Left hindlimb (tissue), 1 donor: ENCODE measurements around the gene PAIP2B.
"Not testable (repeated sequence)": the region's sequence is repeated elsewhere in the genome, so short reads cannot be mapped to it uniquely, and the experiment has no call there.

Source experiments
- DNase-seq: peaks from one replicate; pipeline ENCODE4 v3.0.0-alpha.2; 2018

PAIP2B gene, protein sequence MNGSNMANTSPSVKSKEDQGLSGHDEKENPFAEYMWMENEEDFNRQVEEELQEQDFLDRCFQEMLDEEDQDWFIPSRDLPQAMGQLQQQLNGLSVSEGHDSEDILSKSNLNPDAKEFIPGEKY

GRCh38 chr2:71226965-71227560 lies at the start of gene PAIP2B:
Gene PAIP2B (minus strand): TSS chr2:71227103. CDS start chr2:71202589, 24,514 bp downstream.
- peak; percentile 99 for DNase-seq

DNA sequence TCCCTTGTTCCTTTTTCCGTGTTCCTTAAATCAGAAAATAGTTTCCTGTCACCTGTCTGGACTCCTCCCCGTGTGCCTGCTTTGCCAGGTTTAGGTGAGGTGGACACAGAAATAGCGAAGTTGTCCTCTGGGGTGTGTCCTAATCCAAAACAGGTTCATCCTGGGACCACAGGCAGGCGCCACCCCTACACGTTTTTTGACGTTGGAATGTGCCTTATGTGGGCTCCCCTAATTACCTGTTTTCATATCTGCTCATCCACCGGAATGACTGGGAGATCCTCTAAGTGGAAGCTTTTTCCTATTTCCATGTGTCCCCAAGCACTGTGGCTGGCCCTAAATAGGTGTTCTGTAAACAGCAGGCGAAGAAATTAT lies 49.0 kb upstream of the PAIP2B start:
- DNase-seq, result no peak

DNA sequence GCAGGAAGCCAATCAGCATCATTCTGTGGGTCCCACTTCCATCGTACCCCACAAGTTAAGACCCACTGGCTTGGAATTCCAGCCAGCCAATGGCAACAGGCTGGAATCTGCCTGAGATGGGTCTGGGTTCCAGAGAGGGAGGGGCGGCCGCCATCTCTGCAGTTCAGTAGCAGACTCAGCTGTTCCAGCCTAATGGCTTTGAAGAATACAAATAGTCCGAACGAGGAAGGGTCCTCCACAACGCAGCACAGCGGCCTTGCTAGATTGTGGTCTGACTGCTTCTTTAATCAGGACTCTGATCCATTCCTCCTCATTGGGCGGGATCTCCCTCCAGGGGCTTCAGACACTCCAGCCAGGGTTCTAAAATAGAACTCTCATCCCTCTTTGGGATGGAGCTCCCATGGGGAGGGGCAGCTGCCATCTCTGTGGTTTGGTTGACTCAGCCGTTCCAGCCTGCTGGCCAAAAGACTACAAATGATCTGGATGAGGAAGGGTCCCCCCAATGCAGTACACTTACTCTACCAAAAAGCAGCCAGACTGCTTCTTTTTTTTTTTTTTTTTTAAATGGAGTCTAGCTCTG lies 42.7 kb upstream of the PAIP2B start:
- DNase-seq, result no peak

DNA sequence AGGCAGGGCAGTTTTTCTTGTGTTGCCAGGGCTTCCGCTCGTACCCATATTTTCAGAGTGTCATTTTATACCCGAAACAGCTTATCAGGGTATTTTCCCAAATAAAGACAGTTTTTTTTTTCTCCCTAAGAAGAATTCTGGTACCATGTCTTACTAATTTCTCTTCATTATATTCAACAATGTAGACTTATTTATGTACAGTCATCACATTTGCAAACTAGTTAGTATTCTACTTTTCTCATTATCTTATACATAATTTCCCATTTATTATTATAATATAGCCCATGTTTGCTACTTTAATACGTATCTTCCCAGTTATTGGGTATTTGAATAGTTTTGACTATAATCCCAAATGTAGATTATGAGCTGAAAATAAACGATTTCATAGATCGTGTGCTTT lies 36.5 kb upstream of the PAIP2B start:
- no peak for DNase-seq

- DNase-seq, result no peak
Measured at GRCh38 chr2:71261534-71261933, 34.6 kb upstream of the PAIP2B start.

DNA sequence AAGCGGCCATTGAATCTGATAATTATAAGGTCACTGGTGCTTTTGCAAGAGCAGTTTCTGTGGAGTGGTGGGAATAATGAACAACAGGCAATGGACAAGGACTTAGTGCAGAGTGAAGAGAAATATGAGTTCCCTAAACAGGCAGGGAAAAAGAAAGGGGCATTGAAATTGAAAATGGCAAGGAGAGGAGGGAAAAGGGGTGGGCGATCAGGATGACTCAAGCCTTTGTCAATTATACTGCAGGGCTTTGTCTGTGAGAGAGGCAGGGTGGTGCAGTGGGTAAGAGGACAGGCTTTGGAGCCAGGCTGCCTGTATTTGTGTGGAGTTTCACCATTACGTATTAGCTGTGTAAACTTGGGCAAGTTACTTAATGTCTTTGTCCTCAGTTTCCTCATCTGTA lies 29.5 kb upstream of the PAIP2B start:
- no peak for DNase-seq

GRCh38 chr2:71254776-71255175 lies 27.9 kb upstream of the PAIP2B start:
- DNase-seq, result no peak

DNA sequence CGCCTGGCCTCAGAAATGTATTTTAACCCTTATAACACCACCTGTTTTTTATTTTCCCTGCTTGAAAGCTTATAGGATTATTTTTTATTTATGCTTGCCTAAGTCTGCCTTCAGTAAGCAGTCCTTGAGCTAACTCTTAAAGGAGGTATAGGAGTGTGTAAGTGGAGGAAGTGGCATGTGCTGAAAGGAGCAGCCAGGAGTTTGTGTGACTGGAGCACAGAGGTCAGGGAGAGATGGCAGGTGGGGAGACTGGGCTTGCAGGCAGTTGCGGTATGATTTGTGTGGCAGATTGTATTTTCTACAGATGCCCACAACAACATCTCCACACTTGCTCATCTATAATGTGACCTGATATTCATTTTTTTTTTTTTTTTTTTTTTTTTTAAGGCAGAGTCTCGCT lies 27.2 kb upstream of the PAIP2B start:
- no peak for DNase-seq

GRCh38 chr2:71253476-71253875 lies 26.6 kb upstream of the PAIP2B start:
- DNase-seq, result no peak

DNA sequence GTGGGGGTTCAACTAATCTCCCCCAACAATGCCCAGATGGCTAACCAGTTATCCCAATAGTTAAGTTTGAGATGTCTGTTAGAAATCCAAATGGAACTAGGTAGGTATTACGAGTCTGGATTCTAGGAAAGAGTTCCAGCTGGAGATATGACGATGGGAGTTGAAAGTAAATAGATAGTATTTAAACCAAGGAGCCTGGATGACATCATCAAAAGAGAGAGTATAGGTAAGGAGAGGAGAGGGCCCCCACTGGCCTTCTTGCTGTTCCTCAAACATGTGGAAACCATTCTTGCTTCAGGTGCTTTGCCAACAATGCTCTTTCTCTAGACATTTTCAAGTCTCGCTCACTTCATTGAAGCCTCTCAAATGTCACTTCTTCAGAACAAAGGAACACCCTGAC lies 26.0 kb upstream of the PAIP2B start:
- DNase-seq, result no peak

GRCh38 chr2:71250935-71251334 lies 24.0 kb upstream of the PAIP2B start:
- DNase-seq, result no peak

DNA sequence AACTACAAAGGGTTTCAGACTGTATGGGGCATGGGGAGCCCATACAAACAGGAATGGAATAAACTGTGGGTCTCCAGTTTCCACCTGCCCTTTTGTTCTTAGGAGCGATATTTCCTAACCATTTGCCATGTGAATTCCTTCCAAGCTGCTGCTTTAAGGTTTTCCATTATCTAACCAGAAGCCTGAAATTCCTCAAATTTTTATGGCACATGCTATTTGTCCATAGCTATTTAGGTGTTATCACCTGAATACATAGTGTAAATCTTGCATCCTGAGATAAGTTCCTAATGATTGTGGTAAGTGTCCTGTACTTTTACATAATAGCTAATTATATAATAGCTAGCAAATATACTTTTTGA lies 17.4 kb upstream of the PAIP2B start:
- no peak for DNase-seq

DNA sequence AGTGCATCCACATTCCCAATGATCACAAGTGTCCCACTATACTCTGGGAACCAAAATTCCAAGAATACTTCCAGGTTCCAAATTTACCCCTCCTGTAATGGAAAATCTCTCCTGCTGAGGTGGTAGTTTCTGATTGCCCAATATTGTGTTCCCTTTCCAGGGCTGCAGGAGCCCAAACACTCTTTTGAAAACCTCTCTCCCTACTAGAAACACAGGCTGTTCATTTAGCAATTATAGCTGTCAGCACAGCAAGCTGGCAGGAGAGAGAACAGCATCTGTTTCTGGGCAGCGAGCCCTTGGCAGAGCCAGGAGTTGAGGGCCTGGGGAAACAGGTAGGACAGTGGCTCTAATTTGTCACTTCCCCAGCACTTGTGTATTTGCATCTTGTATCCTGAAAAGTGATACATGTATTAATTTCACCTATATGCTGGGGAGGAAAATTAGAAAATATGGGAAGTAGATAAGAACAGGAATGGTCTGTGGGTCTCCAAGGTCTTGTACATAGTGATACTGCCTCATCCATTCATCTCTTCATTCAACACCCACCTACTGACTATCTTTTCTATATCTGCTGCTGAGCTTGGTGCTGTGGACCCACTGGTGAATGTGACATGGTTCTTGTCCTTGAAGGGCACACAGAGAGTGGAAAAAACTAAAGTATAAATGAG lies 16.9 kb upstream of the PAIP2B start:
- no peak for DNase-seq

DNA sequence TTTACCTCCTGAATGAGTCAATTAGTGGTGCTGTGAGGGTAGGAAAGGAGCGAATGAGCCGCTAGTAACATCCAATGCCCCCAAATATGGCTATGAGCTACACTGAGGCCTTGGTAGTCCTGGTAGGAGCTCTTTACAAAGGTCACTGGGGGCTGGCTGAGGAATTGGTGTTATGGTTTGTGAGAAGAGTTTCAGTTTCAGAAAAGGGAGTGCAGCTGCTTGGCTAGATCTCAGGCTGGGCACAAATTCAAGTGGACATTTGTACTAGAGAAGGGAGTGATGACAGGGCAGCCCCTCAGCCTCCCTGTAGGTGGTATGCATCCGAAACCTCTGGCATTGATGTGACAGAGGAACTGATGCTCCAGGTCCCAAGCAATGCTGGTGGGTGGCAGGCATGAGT lies 13.9 kb upstream of the PAIP2B start:
- DNase-seq, result no peak

GRCh38 chr2:71238089-71238488 lies 11.2 kb upstream of the PAIP2B start:
- DNase-seq, result no peak

DNA sequence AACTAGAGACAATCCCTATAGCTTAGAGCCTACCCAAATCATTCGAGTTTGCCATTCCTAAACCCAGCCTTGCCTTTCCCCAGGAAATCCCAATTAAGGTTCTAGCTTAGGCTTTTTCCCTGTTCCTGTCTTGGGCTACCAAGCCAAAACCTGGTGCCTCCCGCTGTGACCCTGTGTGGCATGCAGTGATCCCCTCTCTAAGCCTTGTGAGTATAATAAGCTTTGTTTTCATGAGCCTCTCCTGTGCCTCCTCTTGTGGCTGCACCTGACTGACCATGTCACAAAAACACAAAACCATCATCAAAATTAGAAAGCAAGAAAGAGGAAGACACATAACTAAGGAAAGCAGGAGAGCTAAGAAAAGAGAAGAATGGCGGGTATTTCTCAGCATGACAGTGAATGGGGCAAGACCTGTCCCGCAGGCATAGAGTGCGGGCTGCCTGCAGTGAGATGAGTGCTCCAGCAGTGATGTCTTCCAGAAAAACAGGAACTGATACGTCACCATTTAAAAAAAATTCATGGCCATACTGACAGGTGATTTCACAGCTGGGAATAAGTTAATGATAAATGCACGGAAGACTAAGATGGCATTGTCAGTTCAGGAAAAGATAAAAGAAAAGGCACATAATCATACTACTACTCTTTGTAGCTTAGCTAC lies 9.2 kb upstream of the PAIP2B start:
- DNase-seq, result no peak

GRCh38 chr2:71233072-71233471 lies 6.2 kb upstream of the PAIP2B start:
- not testable (repeated sequence) for DNase-seq

- DNase-seq, result peak; percentile 41
Measured at GRCh38 chr2:71226096-71226964, 573 bp downstream of the PAIP2B start.

DNA sequence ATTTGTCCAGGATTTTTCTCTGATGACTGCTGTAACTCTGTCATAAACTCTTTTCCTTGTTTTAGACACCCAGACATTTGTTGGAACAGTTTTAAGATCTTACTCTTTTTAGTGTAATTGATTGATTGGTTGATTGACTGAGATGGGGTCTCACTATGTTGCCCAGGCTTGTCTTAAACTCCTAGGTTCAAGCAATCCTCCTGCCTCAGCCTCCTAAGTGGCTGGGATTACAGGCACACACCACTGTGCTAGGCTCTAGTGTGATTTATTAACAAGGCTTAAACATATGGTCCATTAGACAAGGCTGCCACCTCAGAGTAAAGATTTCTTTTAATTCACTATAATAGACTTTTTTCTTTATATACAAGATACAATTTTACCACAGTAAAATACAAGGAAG lies 2.0 kb downstream of the PAIP2B start:
- no peak for DNase-seq

- no peak for DNase-seq
Measured at GRCh38 chr2:71224457-71224856, 2.4 kb downstream of the PAIP2B start.

DNA sequence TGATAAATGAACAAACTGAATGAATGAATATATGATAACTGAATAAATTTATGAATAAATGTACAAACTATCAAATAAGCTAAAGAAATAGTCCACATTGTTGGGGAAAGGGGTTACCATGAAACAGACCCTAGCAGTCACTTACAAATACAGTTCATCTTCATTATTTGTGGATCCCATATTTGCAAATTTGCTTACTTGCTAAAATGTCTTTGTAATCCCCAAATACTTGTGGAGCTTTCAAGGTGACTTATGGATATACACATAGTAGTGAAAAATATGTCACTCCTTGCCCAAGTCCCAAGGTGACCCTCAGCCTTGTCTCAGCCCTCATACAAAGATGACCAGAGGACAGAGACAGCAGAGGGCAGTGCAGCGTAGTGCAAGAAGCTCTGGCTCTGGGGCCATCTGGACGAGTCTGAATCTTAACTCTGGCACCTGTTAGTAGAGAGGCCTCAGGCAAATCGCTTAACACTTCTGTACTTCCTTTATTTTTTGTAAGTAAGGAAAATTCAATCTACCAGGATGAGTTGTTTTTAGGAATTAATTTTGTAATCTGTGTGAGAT lies 3.1 kb downstream of the PAIP2B start:
- DNase-seq, result peak; percentile 46

DNA sequence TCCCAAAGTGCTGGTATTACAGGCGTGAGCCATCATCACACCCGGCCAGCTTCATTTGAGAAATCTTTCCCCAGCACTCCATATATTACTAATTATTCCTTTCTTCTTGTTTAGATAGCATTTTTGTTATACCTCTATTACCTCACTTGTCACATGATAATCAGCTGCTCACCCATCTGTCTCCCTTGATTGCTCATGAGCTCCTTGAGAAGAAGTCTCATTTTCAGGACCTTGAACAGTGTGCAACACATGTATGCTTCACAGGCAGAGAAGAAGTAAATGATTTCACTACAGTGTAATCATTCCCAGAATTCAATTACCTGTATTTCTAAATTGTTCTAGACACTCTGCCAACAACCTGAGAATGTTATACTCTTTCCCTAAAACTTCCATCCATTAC lies 6.2 kb downstream of the PAIP2B start:
- no peak for DNase-seq

GRCh38 chr2:71216501-71216900 lies 10.4 kb downstream of the PAIP2B start:
- no peak for DNase-seq
